Activated effector memory CD4-positive, alpha-beta T cell treated with anti-CD3 and anti-CD28 coated beads, Interleukin-2, amount 50 U/mL, for 16 hours (primary cell): Measurements from ENCODE around the gene LGSN.
"Not testable (repeated sequence)": the region's sequence is repeated elsewhere in the genome, so short reads cannot be mapped to it uniquely, and the experiment has no call there.

Experiments used
- DNase-seq: peaks from one replicate; pipeline ENCODE4 v3.0.0-alpha.2; 2020

The LGSN gene

GRCh38 chr6:63305277-63305676 lies 14.5 kb downstream of the LGSN start:
- DNase-seq: no peak

- no peak for DNase-seq
Measured at GRCh38 chr6:63303476-63303875, 16.3 kb downstream of the LGSN start.

GRCh38 chr6:63299667-63300066 lies 20.1 kb downstream of the LGSN start:
- DNase-seq: no peak

GRCh38 chr6:63295553-63296194 lies 24.1 kb downstream of the LGSN start:
- no peak for DNase-seq

GRCh38 chr6:63290492-63291058 lies 29.2 kb downstream of the LGSN start:
- no peak for DNase-seq

- no peak for DNase-seq
Measured at GRCh38 chr6:63289269-63289872, 30.4 kb downstream of the LGSN start.

- DNase-seq: no peak
Measured at GRCh38 chr6:63280639-63281180, 39.1 kb downstream of the LGSN start.

GRCh38 chr6:63278916-63279315 lies 40.9 kb downstream of the LGSN start:
- no peak for DNase-seq

GRCh38 chr6:63275953-63276352 lies 43.8 kb downstream of the LGSN start:
- no peak for DNase-seq

- not testable (repeated sequence) for DNase-seq
Measured at GRCh38 chr6:63274795-63275430, 44.9 kb downstream of the LGSN start.

GRCh38 chr6:63272397-63272796 lies 47.4 kb downstream of the LGSN start:
- no peak for DNase-seq

- no peak for DNase-seq
Measured at GRCh38 chr6:63269470-63269869, 50.3 kb downstream of the LGSN start.

GRCh38 chr6:63268574-63268973 lies 51.2 kb downstream of the LGSN start:
- no peak for DNase-seq

GRCh38 chr6:63267828-63268227 lies 52.0 kb downstream of the LGSN start:
- no peak for DNase-seq

GRCh38 chr6:63267046-63267445 lies 52.7 kb downstream of the LGSN start:
- DNase-seq: no peak

GRCh38 chr6:63263444-63263843 lies 56.3 kb downstream of the LGSN start:
- no peak for DNase-seq

- no peak for DNase-seq
Measured at GRCh38 chr6:63261820-63262219, 58.0 kb downstream of the LGSN start.

- DNase-seq: no peak
Measured at GRCh38 chr6:63259153-63259552, 60.6 kb downstream of the LGSN start.

GRCh38 chr6:63249875-63250482 lies 69.8 kb downstream of the LGSN start:
- no peak for DNase-seq

- DNase-seq: no peak
Measured at GRCh38 chr6:63246581-63246980, 73.2 kb downstream of the LGSN start.

GRCh38 chr6:63245909-63246308 lies 73.9 kb downstream of the LGSN start:
- no peak for DNase-seq

- DNase-seq: no peak
Measured at GRCh38 chr6:63245420-63245819, 74.4 kb downstream of the LGSN start.

GRCh38 chr6:63236398-63236817 lies 83.4 kb downstream of the LGSN start:
- DNase-seq: no peak
